Neural progenitor cell (in vitro differentiated cells): ENCODE results near the gene BMP4. TPM values are rescaled to one million over a fixed set of nuclear protein-coding genes. Genes with fewer than 3 reads are reported as not detected.
A peak's percentile ranks its signal among the peaks of the same experiment; 100 is the strongest.

Experiments used
- DNase-seq: peaks from one replicate; pipeline ENCODE4 v3.0.0-alpha.2; 2016; ENCODE audit warnings: low spot score
- H2AFZ ChIP-seq: fragments of 200-600 bp; sonication (generic); replicated peaks from 2 replicates; pipeline ENCODE4 v1.6.1; 2016; ENCODE audit warnings: antibody characterized with exemption
- H3F3A ChIP-seq: fragments of 200-600 bp; sonication (generic); 2 replicates; pipeline ENCODE4 v1.6.1; 2016; ENCODE audit warnings: antibody characterized with exemption, low read depth
- H3K27ac ChIP-seq: fragments of 200-600 bp; sonication (generic); 2 replicates; pipeline ENCODE4 v1.5.1; 2016; ENCODE audit warnings: mild to moderate bottlenecking
- H3K27me3 ChIP-seq: fragments of 200-600 bp; sonication (generic); 2 replicates; pipeline ENCODE4 v1.6.1; 2016; ENCODE audit warnings: mild to moderate bottlenecking, moderate library complexity
- H3K36me3 ChIP-seq: fragments of 200-600 bp; sonication (generic); 2 replicates; pipeline ENCODE4 v1.5.1; 2016
- H3K4me1 ChIP-seq: fragments of 200-600 bp; sonication (generic); 2 replicates; pipeline ENCODE4 v1.6.1; 2016; ENCODE audit warnings: mixed run types
- H3K4me2 ChIP-seq: fragments of 200-600 bp; sonication (generic); 2 replicates; pipeline ENCODE4 v1.6.1; 2016
- H3K4me3 ChIP-seq: fragments of 200-600 bp; sonication (generic); 2 replicates; pipeline ENCODE4 v1.5.1; 2016
- H3K79me2 ChIP-seq: fragments of 200-600 bp; sonication (generic); 2 replicates; pipeline ENCODE4 v1.6.1; 2016; ENCODE audit warnings: low read depth
- H3K9ac ChIP-seq: fragments of 200-600 bp; sonication (generic); 2 replicates; pipeline ENCODE4 v1.6.1; 2016
- H3K9me3 ChIP-seq: fragments of 200-600 bp; sonication (generic); 2 replicates; pipeline ENCODE4 v1.5.1; 2016; ENCODE audit warnings: low read depth
- H4K20me1 ChIP-seq: fragments of 200-600 bp; sonication (generic); 2 replicates; pipeline ENCODE4 v1.6.1; 2016; ENCODE audit warnings: low read depth
- H3K27ac Mint-ChIP-seq: 3 replicates; pipeline ENCODE4 v1.8.0; 2021; ENCODE audit warnings: mixed read lengths
- H3K27me3 Mint-ChIP-seq: 2 replicates; pipeline ENCODE4 v1.8.0; 2022; ENCODE audit warnings: low read depth, mild to moderate bottlenecking, inconsistent platforms, moderate library complexity, mixed read lengths; ENCODE audit not compliant: insufficient read depth
- H3K36me3 Mint-ChIP-seq: 3 replicates; pipeline ENCODE4 v1.8.0; 2021; ENCODE audit warnings: mixed read lengths
- H3K4me1 Mint-ChIP-seq: 3 replicates; pipeline ENCODE4 v1.8.0; 2021; ENCODE audit warnings: mixed read lengths
- H3K4me3 Mint-ChIP-seq: 3 replicates; pipeline ENCODE4 v1.8.0; 2021; ENCODE audit warnings: mild to moderate bottlenecking, moderate library complexity, mixed read lengths
- H3K9me3 Mint-ChIP-seq: 3 replicates; pipeline ENCODE4 v1.8.0; 2020; ENCODE audit warnings: mixed read lengths
- CTCF ChIP-seq: fragments of 200-600 bp; sonication (generic); IDR thresholded peaks from 2 replicates; pipeline ENCODE4 v1.5.1; 2017; ENCODE audit warnings: antibody characterized with exemption, mild to moderate bottlenecking
- EZH2 ChIP-seq: fragments of 200-600 bp; sonication (generic); IDR thresholded peaks from 2 replicates; pipeline ENCODE4 v1.6.1; 2017; ENCODE audit warnings: antibody characterized with exemption, mild to moderate bottlenecking, moderate library complexity
- EZH2phosphoT487 ChIP-seq: fragments of 200-600 bp; sonication (generic); IDR thresholded peaks from 2 replicates; pipeline ENCODE4 v1.6.1; 2017; ENCODE audit warnings: antibody characterized with exemption
- total RNA-seq: library from RNA; depleted of rRNA; stranded (reverse); fragments of >200 nt; gene quantifications from 2 replicates; pipeline ENCODE4 v1.2.3, GENCODE V29; 2015; ENCODE audit warnings: low replicate concordance

The BMP4 gene
- total RNA-seq, result 11.0 and 18.4 TPM in 2 replicates

- peak within 1 kb of the TSS; percentile 53 for H3K27ac Mint-ChIP-seq
- H3K9me3 ChIP-seq, result no peaks in the 10 kb centered on the region
- H3K36me3 Mint-ChIP-seq, result peaks cover 3% of the 10 kb centered on the region
- peaks cover 16% of the 10 kb centered on the region for H4K20me1 ChIP-seq
- no peak within 1 kb of the TSS for H3K9ac ChIP-seq
- H2AFZ ChIP-seq, result peak within 1 kb of the TSS; percentile 40
- H3K27me3 Mint-ChIP-seq, result peaks cover 47% of the 10 kb centered on the region
- H3K79me2 ChIP-seq, result peaks cover 43% of the 10 kb centered on the region
- peak within 1 kb of the TSS; percentile 63 for H3K4me3 ChIP-seq
- H3K4me2 ChIP-seq, result peak within 1 kb of the TSS; percentile 87
- peaks cover 98% of the 10 kb centered on the region for H3K27me3 ChIP-seq
- no peaks in the 10 kb centered on the region for H3K9me3 Mint-ChIP-seq
- peak within 1 kb of the TSS; percentile 95 for H3K4me3 Mint-ChIP-seq
- peaks cover 29% of the 10 kb centered on the region for H3F3A ChIP-seq
- TF ChIP-seq EZH2phosphoT487, result no peak
- no peak for TF ChIP-seq CTCF
- peak; percentile 12 for TF ChIP-seq EZH2
- peaks cover 21% of the 10 kb centered on the region for H3K4me1 ChIP-seq
- no peaks in the 10 kb centered on the region for H3K36me3 ChIP-seq
- H3K27ac ChIP-seq, result no peak within 1 kb of the TSS
- peaks cover 29% of the 10 kb centered on the region for H3K4me1 Mint-ChIP-seq
- peak; percentile 86 for DNase-seq
Measured at GRCh38 chr14:53956427-53957201, at the start of gene BMP4. BMP4 (minus strand) TSS chr14:53956825; CDS start chr14:53952222, 4,603 bp downstream.

GRCh38 chr14:54003064-54003463 lies 46.4 kb upstream of the BMP4 start:
- peaks cover 4% of the 10 kb centered on the region for H3K9me3 Mint-ChIP-seq
- Histone ChIP-seq H3F3A (no peaks in the 10 kb centered on the region), H4K20me1 (no peaks in the 10 kb centered on the region), H3K27me3 (no peaks in the 10 kb centered on the region), H3K4me1 (no peaks in the 10 kb centered on the region), H3K4me2 (no peak overlapping the region), H3K36me3 (no peaks in the 10 kb centered on the region), H2AFZ (no peak overlapping the region), H3K9me3 (no peaks in the 10 kb centered on the region), H3K79me2 (no peaks in the 10 kb centered on the region), H3K4me3 (no peak overlapping the region), H3K27ac (no peak overlapping the region), H3K9ac (no peak overlapping the region)
- peaks cover 9% of the 10 kb centered on the region for H3K27me3 Mint-ChIP-seq
- no peak for DNase-seq
- H3K27ac Mint-ChIP-seq, result no peak overlapping the region
- no peak overlapping the region for H3K4me3 Mint-ChIP-seq
- peaks cover 13% of the 10 kb centered on the region for H3K4me1 Mint-ChIP-seq
- H3K36me3 Mint-ChIP-seq, result no peaks in the 10 kb centered on the region
- TF ChIP-seq CTCF, result no peak

- Histone ChIP-seq H3F3A (no peaks in the 10 kb centered on the region), H3K27me3 (no peaks in the 10 kb centered on the region), H3K9ac (no peak overlapping the region), H2AFZ (no peak overlapping the region), H4K20me1 (no peaks in the 10 kb centered on the region), H3K36me3 (no peaks in the 10 kb centered on the region), H3K4me1 (no peaks in the 10 kb centered on the region), H3K79me2 (no peaks in the 10 kb centered on the region), H3K27ac (no peak overlapping the region), H3K4me3 (no peak overlapping the region), H3K4me2 (no peak overlapping the region), H3K9me3 (no peaks in the 10 kb centered on the region)
- Mint-ChIP-seq H3K27me3 (peaks cover 6% of the 10 kb centered on the region), H3K4me3 (no peak overlapping the region), H3K9me3 (peaks cover 4% of the 10 kb centered on the region), H3K27ac (peak overlapping the region; percentile 3), H3K36me3 (no peaks in the 10 kb centered on the region), H3K4me1 (peaks cover 13% of the 10 kb centered on the region)
- TF ChIP-seq CTCF (no peak), EZH2 (no peak), EZH2phosphoT487 (no peak)
- DNase-seq, result no peak
Measured at GRCh38 chr14:54002653-54003052, 46.0 kb upstream of the BMP4 start.
